HEK293T (cell line): ENCODE results near the gene CFAP100.

Experiments
- CTCF ChIA-PET: fragments of 350-600 bp; formaldehyde crosslinking; extraction: SDS; loops from one replicate; lab custom pipeline; 2021; ENCODE audit warnings: antibody characterized with exemption, inconsistent platforms; lab: Yijun Ruan, JAX
- POLR2A ChIA-PET: fragments of 350-600 bp; formaldehyde crosslinking; extraction: SDS; loops from one replicate; lab custom pipeline; 2020; ENCODE audit warnings: antibody characterized with exemption, inconsistent platforms; lab: Yijun Ruan, JAX
- DNase-seq: peaks from one replicate; pipeline ENCODE4 v3.0.0; 2012; ENCODE audit warnings: mixed read lengths; ENCODE audit errors: extremely low spot score
- ARNT ChIP-seq: fragments of 450-650 bp; IDR thresholded peaks from 2 replicates; pipeline ENCODE4 v1.6.1; 2017; ENCODE audit warnings: mild to moderate bottlenecking
- BHLHE40 ChIP-seq: fragments of 450-650 bp; IDR thresholded peaks from 2 replicates; pipeline ENCODE4 v1.6.1; 2016; ENCODE audit warnings: mild to moderate bottlenecking, moderate library complexity, borderline replicate concordance
- CTBP1 ChIP-seq: fragments of 450-650 bp; IDR thresholded peaks from 2 replicates; pipeline ENCODE4 v1.6.1; 2016; ENCODE audit warnings: borderline replicate concordance
- ELF4 ChIP-seq: fragments of 450-650 bp; IDR thresholded peaks from 2 replicates; pipeline ENCODE4 v1.6.1; 2017; ENCODE audit warnings: antibody characterized with exemption
- FOXA1 ChIP-seq: fragments of 450-650 bp; IDR thresholded peaks from 2 replicates; pipeline ENCODE4 v1.6.1; 2016; ENCODE audit warnings: mild to moderate bottlenecking
- FOXK2 ChIP-seq: fragments of 450-650 bp; IDR thresholded peaks from 2 replicates; pipeline ENCODE4 v1.6.1; 2016; ENCODE audit warnings: mild to moderate bottlenecking
- FOXM1 ChIP-seq: fragments of 450-650 bp; IDR thresholded peaks from 2 replicates; pipeline ENCODE4 v1.6.1; 2017; ENCODE audit warnings: mild to moderate bottlenecking, borderline replicate concordance
- HDGF ChIP-seq: fragments of 450-650 bp; IDR thresholded peaks from 2 replicates; pipeline ENCODE4 v1.6.1; 2017; ENCODE audit warnings: antibody characterized with exemption, borderline replicate concordance
- L3MBTL2 ChIP-seq: fragments of 450-650 bp; conservative IDR thresholded peaks from 2 replicates; pipeline ENCODE4 v1.6.1; 2016; ENCODE audit warnings: mild to moderate bottlenecking
- LEF1 ChIP-seq: fragments of 450-650 bp; IDR thresholded peaks from 2 replicates; pipeline ENCODE4 v1.6.1; 2017; ENCODE audit warnings: mild to moderate bottlenecking, borderline replicate concordance
- NFRKB ChIP-seq: fragments of 450-650 bp; IDR thresholded peaks from 2 replicates; pipeline ENCODE4 v1.6.1; 2016; ENCODE audit warnings: mild to moderate bottlenecking, moderate library complexity
- SP1 ChIP-seq: fragments of 450-650 bp; IDR thresholded peaks from 2 replicates; pipeline ENCODE4 v1.6.1; 2017
- SUZ12 ChIP-seq: fragments of 450-650 bp; IDR thresholded peaks from 2 replicates; pipeline ENCODE4 v1.6.1; 2016; ENCODE audit warnings: mild to moderate bottlenecking
- TARDBP ChIP-seq: fragments of 450-650 bp; IDR thresholded peaks from 2 replicates; pipeline ENCODE4 v1.6.1; 2016
- ZNF384 ChIP-seq: fragments of 450-650 bp; IDR thresholded peaks from 2 replicates; pipeline ENCODE4 v1.6.1; 2016
- TF ChIP-seq, protein P1 (sequence below): fragments of 450-650 bp; IDR thresholded peaks from 2 replicates; pipeline ENCODE4 v1.6.1; 2016

Gene CFAP100

DNA sequence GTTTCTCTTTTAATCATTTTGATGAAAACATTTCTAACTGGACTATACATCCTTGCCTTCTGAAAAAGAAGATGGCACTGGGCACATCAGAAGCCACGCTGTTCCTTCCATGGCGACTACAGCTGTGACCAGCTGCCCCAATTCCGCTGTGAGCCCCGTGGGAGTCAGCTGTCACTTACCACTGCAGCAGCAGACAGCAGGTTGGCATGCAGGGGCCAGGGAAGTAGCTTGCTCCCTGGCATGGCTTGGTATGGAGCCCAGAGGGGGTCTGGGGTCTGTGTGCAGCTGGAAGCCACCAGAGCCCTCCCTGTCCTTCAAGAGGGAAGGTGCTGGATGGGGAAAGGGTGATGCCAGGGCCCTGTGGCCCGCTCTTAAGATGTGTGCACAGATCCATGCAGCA, 85.5 kb downstream of the CFAP100 start:
- CTCF ChIA-PET: no interaction called here
- no peak for DNase-seq
- POLR2A ChIA-PET: no interaction called here
- TF ChIP-seq FOXM1: no peak
- TF ChIP-seq ELF4: no peak
- no peak for TF ChIP-seq SUZ12
- TF ChIP-seq BHLHE40: no peak
- no peak for TF ChIP-seq L3MBTL2
- TF ChIP-seq ARNT: no peak
- no peak for TF ChIP-seq FOXA1
- no peak for TF ChIP-seq ZNF384
- TF ChIP-seq LEF1: no peak
- TF ChIP-seq NFRKB: no peak

DNA sequence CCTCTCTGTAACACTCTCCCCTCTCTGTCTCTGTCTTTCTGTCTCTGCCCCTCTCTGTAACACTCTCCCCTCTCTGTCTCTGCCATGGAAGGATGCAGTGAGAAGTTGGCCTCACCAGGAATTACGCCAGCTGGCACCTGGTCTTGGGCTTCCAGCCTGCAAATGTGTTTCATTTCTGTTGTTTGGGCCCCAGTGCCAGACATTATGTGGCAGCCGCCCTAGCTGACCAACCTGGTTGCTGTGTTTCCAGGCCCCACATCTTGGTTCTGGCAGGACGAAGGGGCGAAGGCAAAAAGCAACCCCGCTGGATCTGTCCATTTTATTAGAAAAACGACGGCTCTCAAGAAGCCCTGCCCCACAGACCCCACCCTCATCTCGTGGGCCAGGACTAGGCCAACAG, 86.2 kb downstream of the CFAP100 start:
- CTCF ChIA-PET: no interaction called here

DNA sequence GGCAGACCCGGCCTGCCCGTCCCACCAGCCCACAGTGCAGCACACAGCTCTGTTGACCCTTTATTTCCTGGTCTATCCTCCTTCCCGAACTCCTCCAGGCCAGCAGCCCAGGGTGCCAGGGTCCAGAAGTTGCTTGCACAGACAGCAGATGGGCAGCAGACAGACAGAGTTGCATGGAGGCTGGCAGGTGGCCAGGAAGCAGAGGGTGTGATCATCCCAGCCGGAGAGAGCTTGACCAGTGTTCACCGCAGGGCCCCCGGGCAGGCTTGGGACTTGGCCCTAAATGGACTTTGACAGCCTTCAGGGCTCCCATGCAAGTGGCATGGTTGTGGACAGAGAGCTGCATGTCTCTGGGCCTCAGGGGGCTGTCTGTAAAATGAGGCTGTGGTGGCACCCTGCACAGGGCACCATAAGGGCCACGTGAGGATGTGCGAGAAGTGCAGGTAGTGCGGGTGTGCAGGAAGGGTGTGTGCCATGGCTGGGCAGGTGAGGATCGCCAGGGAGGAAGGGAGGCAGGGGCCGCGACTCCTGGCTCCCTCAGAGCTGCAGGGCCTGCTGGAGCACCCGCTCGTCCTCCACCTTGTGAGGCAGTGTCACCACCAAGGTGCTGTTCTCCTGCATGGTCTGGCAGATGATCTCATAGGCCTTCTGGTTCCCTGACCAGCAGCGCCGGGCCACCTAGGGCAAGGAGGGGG, 87.2 kb downstream of the CFAP100 start:
- ChIA-PET POLR2A (no interaction called here), CTCF (no interaction called here)
- no peak for DNase-seq
- no peak for TF ChIP-seq HDGF
- no peak for TF ChIP-seq SP1

More for the DNA sequence above, 86.2 kb downstream of the CFAP100 start:
- POLR2A ChIA-PET: no interaction called here
- no peak for DNase-seq
- TF ChIP-seq L3MBTL2 (no peak), SUZ12 (no peak), NFRKB (no peak), CTBP1 (no peak), ZNF384 (no peak), FOXA1 (no peak), HDGF (no peak), ARNT (no peak), SP1 (no peak), BHLHE40 (no peak), FOXM1 (no peak), TARDBP (no peak), FOXK2 (no peak), ELF4 (no peak), LEF1 (no peak)
- TF ChIP-seq, protein P1, sequence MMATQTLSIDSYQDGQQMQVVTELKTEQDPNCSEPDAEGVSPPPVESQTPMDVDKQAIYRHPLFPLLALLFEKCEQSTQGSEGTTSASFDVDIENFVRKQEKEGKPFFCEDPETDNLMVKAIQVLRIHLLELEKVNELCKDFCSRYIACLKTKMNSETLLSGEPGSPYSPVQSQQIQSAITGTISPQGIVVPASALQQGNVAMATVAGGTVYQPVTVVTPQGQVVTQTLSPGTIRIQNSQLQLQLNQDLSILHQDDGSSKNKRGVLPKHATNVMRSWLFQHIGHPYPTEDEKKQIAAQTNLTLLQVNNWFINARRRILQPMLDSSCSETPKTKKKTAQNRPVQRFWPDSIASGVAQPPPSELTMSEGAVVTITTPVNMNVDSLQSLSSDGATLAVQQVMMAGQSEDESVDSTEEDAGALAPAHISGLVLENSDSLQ: no peak

DNA sequence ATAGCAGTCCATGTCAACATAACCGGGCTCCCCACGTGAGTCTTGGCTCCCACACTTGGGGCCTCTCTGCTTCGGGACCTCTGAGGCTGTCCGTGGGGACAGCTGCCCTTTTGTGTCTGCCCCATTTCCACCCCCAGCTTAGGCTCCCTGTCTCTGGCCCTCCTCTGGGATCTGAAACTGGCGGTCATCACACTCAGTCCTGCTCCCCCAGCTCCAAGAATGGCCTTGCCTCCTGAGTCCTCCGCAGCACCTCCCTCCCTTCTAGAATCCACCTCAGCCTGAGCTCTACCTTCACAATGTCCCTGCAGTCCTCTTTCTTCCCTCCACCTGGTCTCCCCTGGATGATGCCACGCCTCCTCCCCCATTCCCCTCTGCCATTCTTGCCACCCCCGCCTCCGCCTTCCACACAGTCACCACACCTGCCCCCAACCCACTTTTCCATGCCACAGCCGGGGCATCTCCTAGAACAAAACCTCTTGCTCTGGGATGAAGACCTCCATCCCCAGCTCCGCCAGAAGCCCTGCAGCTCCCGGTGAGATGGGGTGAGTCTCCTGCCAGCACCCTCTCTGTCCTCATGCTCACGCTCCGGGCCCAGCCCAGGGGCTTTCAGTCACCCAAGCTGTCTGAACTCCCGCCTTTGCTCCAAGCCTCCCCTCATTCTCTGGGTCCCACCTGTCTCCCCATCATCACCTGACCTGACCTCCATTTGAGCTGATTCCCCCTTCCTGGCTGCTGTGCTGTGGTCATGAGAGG, 88.0 kb downstream of the CFAP100 start:
- no peak for TF ChIP-seq NFRKB
- DNase-seq: no peak
- CTCF ChIA-PET: no interaction called here
- POLR2A ChIA-PET: no interaction called here

DNA sequence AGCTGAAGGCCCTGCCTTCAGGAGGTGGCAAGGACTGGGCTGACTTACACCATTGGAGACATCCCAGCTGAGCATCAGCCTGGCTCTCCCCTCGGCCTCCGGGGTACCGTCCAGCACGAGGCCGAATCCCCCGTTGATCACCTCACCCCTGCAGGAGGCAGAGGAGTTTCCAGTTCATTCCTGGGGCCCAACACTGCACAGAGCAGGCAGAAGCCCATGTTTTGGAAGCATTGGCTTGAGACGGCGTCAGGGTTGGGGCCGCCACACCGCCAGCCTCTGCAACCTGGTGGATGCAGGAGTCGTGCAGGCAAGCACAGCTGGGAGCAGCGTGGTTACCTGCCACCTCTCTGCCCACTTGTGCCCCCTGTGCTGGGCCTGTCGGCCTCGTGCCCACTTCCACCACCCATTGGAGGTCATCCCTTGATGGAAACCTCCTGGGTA, 88.6 kb downstream of the CFAP100 start:
- TF ChIP-seq TARDBP: no peak
- TF ChIP-seq SUZ12: no peak
- no peak for TF ChIP-seq SP1
- TF ChIP-seq FOXM1: no peak
- no peak for TF ChIP-seq FOXK2
- DNase-seq: no peak
- CTCF ChIA-PET: no interaction called here
- POLR2A ChIA-PET: no interaction called here

DNA sequence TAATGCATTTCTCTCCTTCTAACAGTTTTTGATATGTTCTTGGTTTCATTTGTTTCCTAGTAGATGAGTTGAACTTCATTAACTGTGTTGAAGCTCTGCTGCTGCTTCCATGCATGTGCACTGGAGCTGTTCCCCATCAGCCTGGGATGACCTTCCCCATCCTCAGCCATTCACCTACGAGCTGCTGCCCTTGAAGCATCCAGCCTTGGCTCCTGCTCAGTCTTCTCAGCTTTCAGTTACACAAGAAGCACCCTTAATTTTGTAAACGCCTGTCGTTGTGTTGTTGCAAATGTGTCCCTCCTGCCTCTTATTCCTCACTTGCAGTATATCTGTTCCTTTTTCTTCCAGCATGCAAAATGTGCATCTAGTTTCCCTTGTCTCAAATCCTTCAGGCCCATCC, 89.4 kb downstream of the CFAP100 start:
- POLR2A ChIA-PET: no interaction called here
- CTCF ChIA-PET: no interaction called here
- no peak for DNase-seq
- TF ChIP-seq SUZ12 (no peak), SP1 (no peak), ZNF384 (no peak), L3MBTL2 (no peak), TARDBP (no peak), LEF1 (no peak), FOXM1 (no peak), ARNT (no peak), BHLHE40 (no peak), HDGF (no peak), ELF4 (no peak), CTBP1 (no peak), FOXA1 (no peak), FOXK2 (no peak), NFRKB (no peak)
- TF ChIP-seq, protein P1: no peak

DNA sequence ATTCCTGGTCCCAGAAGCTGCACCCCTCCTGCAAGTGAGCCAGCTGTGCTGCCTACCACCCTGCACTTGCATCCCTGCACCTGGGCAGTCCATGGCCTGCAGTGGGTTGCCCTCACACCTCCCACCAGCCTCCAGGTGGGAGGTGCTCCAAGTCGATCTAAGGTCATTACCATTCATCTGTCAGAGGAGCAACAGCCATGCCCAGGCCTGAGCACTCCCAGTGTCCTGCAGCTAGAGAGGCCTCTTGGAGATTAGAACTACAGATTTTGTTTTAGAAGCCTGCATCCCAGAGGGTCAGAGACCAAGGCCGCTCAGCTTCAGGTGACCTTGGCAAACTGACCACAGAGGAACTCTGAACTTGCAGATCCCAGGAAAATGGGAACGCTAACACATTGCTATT, 90.0 kb downstream of the CFAP100 start:
- ChIA-PET POLR2A (no interaction called here), CTCF (no interaction called here)
- DNase-seq: no peak
- no peak for TF ChIP-seq LEF1
- no peak for TF ChIP-seq HDGF
- TF ChIP-seq ELF4: no peak
